Skeletal muscle satellite cell (primary cell): ENCODE measurements around the gene ANXA6.
A peak's percentile ranks its signal among the peaks of the same experiment; 100 is the strongest.

ENCODE experiments used
- H3K27me3 ChIP-seq: 2 replicates; pipeline ENCODE4 v1.7.0; 2013; ENCODE audit warnings: low read length; ENCODE audit not compliant: control insufficient read depth, insufficient read depth
- H3K36me3 ChIP-seq: 2 replicates; pipeline ENCODE4 v1.7.0; 2013; ENCODE audit warnings: mild to moderate bottlenecking, control low read depth, low read length; ENCODE audit not compliant: insufficient read depth
- H3K4me1 ChIP-seq: 2 replicates; pipeline ENCODE4 v1.7.0; 2013; ENCODE audit warnings: low read length; ENCODE audit not compliant: control insufficient read depth, insufficient read depth
- H3K4me2 ChIP-seq: 2 replicates; pipeline ENCODE4 v1.7.0; 2013; ENCODE audit warnings: mild to moderate bottlenecking, low read length
- H3K4me3 ChIP-seq: 2 replicates; pipeline ENCODE4 v1.7.0; 2013; ENCODE audit warnings: low read length
- H3K9ac ChIP-seq: 2 replicates; pipeline ENCODE4 v1.7.0; 2013; ENCODE audit warnings: mild to moderate bottlenecking, low read depth, low read length, moderate library complexity
- H3K9me3 ChIP-seq: replicated peaks from 2 replicates; pipeline ENCODE4 v1.7.0; 2013; ENCODE audit warnings: mild to moderate bottlenecking, control low read depth, low read length

ANXA6 gene

GRCh38 chr5:151075698-151076331 lies 81.8 kb downstream of the ANXA6 start:
- Histone ChIP-seq H3K9me3 (no peaks in the 10 kb centered on the region), H3K9ac (peak overlapping the region; percentile 55), H3K36me3 (no peaks in the 10 kb centered on the region), H3K27me3 (no peaks in the 10 kb centered on the region), H3K4me3 (peak overlapping the region; percentile 46), H3K4me1 (peaks cover 77% of the 10 kb centered on the region), H3K4me2 (peak overlapping the region; percentile 66)

GRCh38 chr5:151074557-151074956 lies 83.0 kb downstream of the ANXA6 start:
- H3K36me3 ChIP-seq = peaks cover 4% of the 10 kb centered on the region
- no peak overlapping the region for H3K4me2 ChIP-seq
- peaks cover 84% of the 10 kb centered on the region for H3K4me1 ChIP-seq
- no peak overlapping the region for H3K4me3 ChIP-seq
- no peaks in the 10 kb centered on the region for H3K27me3 ChIP-seq
- H3K9me3 ChIP-seq = no peaks in the 10 kb centered on the region
- no peak overlapping the region for H3K9ac ChIP-seq

- Histone ChIP-seq H3K9me3 (no peaks in the 10 kb centered on the region), H3K4me3 (no peak overlapping the region), H3K27me3 (no peaks in the 10 kb centered on the region), H3K4me2 (no peak overlapping the region), H3K36me3 (peaks cover 6% of the 10 kb centered on the region), H3K9ac (no peak overlapping the region), H3K4me1 (peaks cover 83% of the 10 kb centered on the region)
Observed at GRCh38 chr5:151073280-151073679, 84.3 kb downstream of the ANXA6 start.

GRCh38 chr5:151072630-151073025 lies 85.0 kb downstream of the ANXA6 start:
- H3K9ac ChIP-seq = peak overlapping the region; percentile 29
- H3K9me3 ChIP-seq = no peaks in the 10 kb centered on the region
- no peaks in the 10 kb centered on the region for H3K27me3 ChIP-seq
- H3K4me2 ChIP-seq = peak overlapping the region; percentile 8
- H3K4me3 ChIP-seq = no peak overlapping the region
- H3K36me3 ChIP-seq = peaks cover 10% of the 10 kb centered on the region
- peaks cover 83% of the 10 kb centered on the region for H3K4me1 ChIP-seq

- H3K36me3 ChIP-seq = peaks cover 15% of the 10 kb centered on the region
- H3K4me1 ChIP-seq = peaks cover 80% of the 10 kb centered on the region
- H3K27me3 ChIP-seq = no peaks in the 10 kb centered on the region
- H3K9me3 ChIP-seq = no peaks in the 10 kb centered on the region
- H3K4me2 ChIP-seq = peak overlapping the region; percentile 8
- H3K4me3 ChIP-seq = no peak overlapping the region
- peak overlapping the region; percentile 29 for H3K9ac ChIP-seq
Observed at GRCh38 chr5:151071848-151072629, 85.5 kb downstream of the ANXA6 start.

- Histone ChIP-seq H3K4me1 (peaks cover 73% of the 10 kb centered on the region), H3K9me3 (no peaks in the 10 kb centered on the region), H3K9ac (no peak overlapping the region), H3K4me3 (no peak overlapping the region), H3K4me2 (no peak overlapping the region), H3K27me3 (no peaks in the 10 kb centered on the region), H3K36me3 (peaks cover 19% of the 10 kb centered on the region)
Observed at GRCh38 chr5:151071021-151071420, 86.6 kb downstream of the ANXA6 start.

GRCh38 chr5:151070449-151070848 lies 87.1 kb downstream of the ANXA6 start:
- H3K4me3 ChIP-seq = no peak overlapping the region
- H3K36me3 ChIP-seq = peaks cover 19% of the 10 kb centered on the region
- peaks cover 68% of the 10 kb centered on the region for H3K4me1 ChIP-seq

GRCh38 chr5:151068433-151069197 lies 89.0 kb downstream of the ANXA6 start:
- H3K36me3 ChIP-seq = peaks cover 19% of the 10 kb centered on the region

More at GRCh38 chr5:151070449-151070848, 87.1 kb downstream of the ANXA6 start:
- Histone ChIP-seq H3K4me2 (no peak overlapping the region), H3K27me3 (no peaks in the 10 kb centered on the region), H3K9ac (no peak overlapping the region), H3K9me3 (no peaks in the 10 kb centered on the region)

GRCh38 chr5:151067632-151068432 lies 89.7 kb downstream of the ANXA6 start:
- H3K36me3 ChIP-seq = peaks cover 21% of the 10 kb centered on the region
- H3K4me2 ChIP-seq = no peak overlapping the region
- H3K4me3 ChIP-seq = no peak overlapping the region
- no peak overlapping the region for H3K9ac ChIP-seq
- no peaks in the 10 kb centered on the region for H3K27me3 ChIP-seq
- peaks cover 77% of the 10 kb centered on the region for H3K4me1 ChIP-seq
- H3K9me3 ChIP-seq = no peaks in the 10 kb centered on the region

More at GRCh38 chr5:151068433-151069197, 89.0 kb downstream of the ANXA6 start:
- peaks cover 73% of the 10 kb centered on the region for H3K4me1 ChIP-seq
- H3K9ac ChIP-seq = no peak overlapping the region
- no peaks in the 10 kb centered on the region for H3K27me3 ChIP-seq
- H3K4me2 ChIP-seq = peak overlapping the region; percentile 14
- H3K9me3 ChIP-seq = no peaks in the 10 kb centered on the region
- H3K4me3 ChIP-seq = no peak overlapping the region

GRCh38 chr5:151066920-151067319 lies 90.7 kb downstream of the ANXA6 start:
- Histone ChIP-seq H3K27me3 (no peaks in the 10 kb centered on the region), H3K4me2 (no peak overlapping the region), H3K9me3 (no peaks in the 10 kb centered on the region), H3K36me3 (peaks cover 31% of the 10 kb centered on the region), H3K9ac (no peak overlapping the region), H3K4me3 (no peak overlapping the region), H3K4me1 (peaks cover 73% of the 10 kb centered on the region)

- H3K9me3 ChIP-seq = no peaks in the 10 kb centered on the region
- no peak overlapping the region for H3K4me2 ChIP-seq
- no peak overlapping the region for H3K4me3 ChIP-seq
- no peak overlapping the region for H3K9ac ChIP-seq
- peaks cover 41% of the 10 kb centered on the region for H3K36me3 ChIP-seq
- H3K4me1 ChIP-seq = peaks cover 66% of the 10 kb centered on the region
- no peaks in the 10 kb centered on the region for H3K27me3 ChIP-seq
Observed at GRCh38 chr5:151065609-151066008, 92.0 kb downstream of the ANXA6 start.
